OCI-LY7 (cell line): ENCODE measurements around the gene CTR9.

ENCODE experiments used
- EZH2phosphoT487 ChIP-seq: fragments of 200-600 bp; sonication (generic); IDR thresholded peaks from 2 replicates; pipeline ENCODE4 v1.6.1; 2018; ENCODE audit warnings: low read depth, borderline replicate concordance, mild to moderate bottlenecking, mixed run types, antibody characterized with exemption, low read length, moderate library complexity, mixed read lengths
- TF ChIP-seq, protein P1 (sequence below): fragments of 200-600 bp; sonication (generic); conservative IDR thresholded peaks from 2 replicates; pipeline ENCODE4 v1.5.1; 2014; ENCODE audit warnings: mild to moderate bottlenecking, antibody characterized with exemption, low read length, moderate library complexity, mixed read lengths

- TF ChIP-seq, protein P1, sequence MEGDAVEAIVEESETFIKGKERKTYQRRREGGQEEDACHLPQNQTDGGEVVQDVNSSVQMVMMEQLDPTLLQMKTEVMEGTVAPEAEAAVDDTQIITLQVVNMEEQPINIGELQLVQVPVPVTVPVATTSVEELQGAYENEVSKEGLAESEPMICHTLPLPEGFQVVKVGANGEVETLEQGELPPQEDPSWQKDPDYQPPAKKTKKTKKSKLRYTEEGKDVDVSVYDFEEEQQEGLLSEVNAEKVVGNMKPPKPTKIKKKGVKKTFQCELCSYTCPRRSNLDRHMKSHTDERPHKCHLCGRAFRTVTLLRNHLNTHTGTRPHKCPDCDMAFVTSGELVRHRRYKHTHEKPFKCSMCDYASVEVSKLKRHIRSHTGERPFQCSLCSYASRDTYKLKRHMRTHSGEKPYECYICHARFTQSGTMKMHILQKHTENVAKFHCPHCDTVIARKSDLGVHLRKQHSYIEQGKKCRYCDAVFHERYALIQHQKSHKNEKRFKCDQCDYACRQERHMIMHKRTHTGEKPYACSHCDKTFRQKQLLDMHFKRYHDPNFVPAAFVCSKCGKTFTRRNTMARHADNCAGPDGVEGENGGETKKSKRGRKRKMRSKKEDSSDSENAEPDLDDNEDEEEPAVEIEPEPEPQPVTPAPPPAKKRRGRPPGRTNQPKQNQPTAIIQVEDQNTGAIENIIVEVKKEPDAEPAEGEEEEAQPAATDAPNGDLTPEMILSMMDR, result no peak
- TF ChIP-seq EZH2phosphoT487, result no peak
These were observed 23.7 kb upstream of the CTR9 start for GRCh38 chr11:10727146-10727851.
